Uterus (tissue), 4 donors: ENCODE measurements around the gene SUPT5H. TPM values are rescaled to one million over a fixed set of nuclear protein-coding genes. Genes with fewer than 3 reads are reported as not detected.
A peak's percentile ranks its signal among the peaks of the same experiment; 100 is the strongest.

ENCODE experiments used
- DNase-seq, 2 donors: peaks; one replicate each; pipeline ENCODE4 v3.0.0-alpha.2; 2019 to 2020
- H3K27ac ChIP-seq, 2 donors: fragments of 200-600 bp; sonication (generic); 1 replicate in 1 of 2; 2 replicates in 1 of 2; pipeline ENCODE4 v1.5.1; 2016 to 2018
- H3K27me3 ChIP-seq, 2 donors: fragments of 200-600 bp; sonication (generic); one replicate each; pipeline ENCODE4 v1.5.1; 2018 to 2019; ENCODE audit warnings: control low read depth in 1 of 2
- H3K36me3 ChIP-seq, 2 donors: fragments of 200-600 bp; sonication (generic); one replicate each; pipeline ENCODE4 v1.5.1; 2019; ENCODE audit warnings: control low read depth in 1 of 2
- H3K4me1 ChIP-seq, 2 donors: fragments of 200-600 bp; sonication (generic); one replicate each; pipeline ENCODE4 v1.5.1; 2018 to 2019; ENCODE audit warnings: control low read depth in 1 of 2
- H3K4me3 ChIP-seq, 2 donors: fragments of 200-600 bp; sonication (generic); 1 replicate in 1 of 2; 2 replicates in 1 of 2; pipeline ENCODE4 v1.5.1; 2018 to 2019; ENCODE audit warnings: mild to moderate bottlenecking in 1 of 2
- H3K9me3 ChIP-seq, 2 donors: fragments of 200-600 bp; sonication (generic); one replicate each; pipeline ENCODE4 v1.5.1; 2019; ENCODE audit warnings: control low read depth in 1 of 2
- POLR2A ChIP-seq, 2 donors: fragments of 450-650 bp; IDR thresholded peaks; one replicate each; pipeline ENCODE4 v1.6.1; 2016; ENCODE audit warnings: antibody characterized with exemption in 2 of 2, mild to moderate bottlenecking in 1 of 2, moderate library complexity in 1 of 2
- intact Hi-C: fragments of 100-400 bp; cut with DNase I; formaldehyde crosslinking; loops from one replicate; pipeline ENCODE4 v1.15.1; 2023; ENCODE audit warnings: low total_unique reads
- total RNA-seq, 4 donors: library from RNA; depleted of rRNA in 3 of 4; stranded (reverse); fragments of >200 nt in 3 of 4; gene quantifications; one replicate each; pipeline versions ENCODE4 v1.1.0 to v1.2.4, GENCODE V29; 2014 to 2023
- TF ChIP-seq, protein P1 (sequence below), 4 experiments: fragments of 200-600 bp in 2 of 4; fragments of 450-650 bp in 2 of 4; sonication (generic) in 2 of 4; IDR thresholded peaks; one replicate each; pipeline ENCODE4 v1.5.1; 2016 to 2019; ENCODE audit warnings: antibody characterized with exemption in 4 of 4, mild to moderate bottlenecking in 2 of 4, moderate library complexity in 1 of 4
- donor health status: DM: yes; HTN: yes; CAD: no.

SUPT5H gene
- total RNA-seq, 4 donors from 2014 or later = 11.8 to 119 (median 40.0) TPM

DNA sequence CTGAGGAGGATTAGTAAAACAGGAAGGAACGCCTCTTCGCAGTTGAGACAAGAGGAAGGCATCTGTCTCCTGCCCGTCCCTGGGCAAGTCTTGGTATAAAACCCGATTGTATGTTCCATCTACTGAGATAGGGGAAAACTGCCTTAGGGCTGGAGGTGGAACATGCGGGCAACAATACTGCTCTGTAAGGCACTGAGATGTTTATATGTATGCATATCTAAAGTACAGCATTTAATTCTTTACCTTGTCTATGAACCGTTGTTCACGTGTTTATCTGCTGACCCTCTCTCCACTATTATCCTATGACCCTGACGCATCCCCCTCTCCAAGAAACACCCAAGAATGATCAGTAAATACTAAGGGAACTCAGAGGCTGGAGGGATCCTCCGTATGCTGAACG, 34.5 kb downstream of the SUPT5H start:
- peaks cover 0 to 7% of the 10 kb centered on the region in 2 donors for H3K4me1 ChIP-seq
- TF ChIP-seq POLR2A (IDR thresholded peaks at IDR 0.05) = no peak
- TF ChIP-seq, protein P1, sequence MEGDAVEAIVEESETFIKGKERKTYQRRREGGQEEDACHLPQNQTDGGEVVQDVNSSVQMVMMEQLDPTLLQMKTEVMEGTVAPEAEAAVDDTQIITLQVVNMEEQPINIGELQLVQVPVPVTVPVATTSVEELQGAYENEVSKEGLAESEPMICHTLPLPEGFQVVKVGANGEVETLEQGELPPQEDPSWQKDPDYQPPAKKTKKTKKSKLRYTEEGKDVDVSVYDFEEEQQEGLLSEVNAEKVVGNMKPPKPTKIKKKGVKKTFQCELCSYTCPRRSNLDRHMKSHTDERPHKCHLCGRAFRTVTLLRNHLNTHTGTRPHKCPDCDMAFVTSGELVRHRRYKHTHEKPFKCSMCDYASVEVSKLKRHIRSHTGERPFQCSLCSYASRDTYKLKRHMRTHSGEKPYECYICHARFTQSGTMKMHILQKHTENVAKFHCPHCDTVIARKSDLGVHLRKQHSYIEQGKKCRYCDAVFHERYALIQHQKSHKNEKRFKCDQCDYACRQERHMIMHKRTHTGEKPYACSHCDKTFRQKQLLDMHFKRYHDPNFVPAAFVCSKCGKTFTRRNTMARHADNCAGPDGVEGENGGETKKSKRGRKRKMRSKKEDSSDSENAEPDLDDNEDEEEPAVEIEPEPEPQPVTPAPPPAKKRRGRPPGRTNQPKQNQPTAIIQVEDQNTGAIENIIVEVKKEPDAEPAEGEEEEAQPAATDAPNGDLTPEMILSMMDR (IDR thresholded peaks at IDR 0.05) = no peak
- no peaks in the 10 kb centered on the region for H3K36me3 ChIP-seq
- intact Hi-C loops = loop anchor here (10.0 kb wide), 1 partner anchor 55 kb away; the partner anchor contains the start of gene EID2B
- DNase-seq = no peak
- H3K4me3 ChIP-seq = peak overlapping the region; percentile 81 to 97
- H3K27ac ChIP-seq = peak overlapping the region; percentile 83 to 88
- no peaks in the 10 kb centered on the region for H3K9me3 ChIP-seq
- no peaks in the 10 kb centered on the region for H3K27me3 ChIP-seq

DNA sequence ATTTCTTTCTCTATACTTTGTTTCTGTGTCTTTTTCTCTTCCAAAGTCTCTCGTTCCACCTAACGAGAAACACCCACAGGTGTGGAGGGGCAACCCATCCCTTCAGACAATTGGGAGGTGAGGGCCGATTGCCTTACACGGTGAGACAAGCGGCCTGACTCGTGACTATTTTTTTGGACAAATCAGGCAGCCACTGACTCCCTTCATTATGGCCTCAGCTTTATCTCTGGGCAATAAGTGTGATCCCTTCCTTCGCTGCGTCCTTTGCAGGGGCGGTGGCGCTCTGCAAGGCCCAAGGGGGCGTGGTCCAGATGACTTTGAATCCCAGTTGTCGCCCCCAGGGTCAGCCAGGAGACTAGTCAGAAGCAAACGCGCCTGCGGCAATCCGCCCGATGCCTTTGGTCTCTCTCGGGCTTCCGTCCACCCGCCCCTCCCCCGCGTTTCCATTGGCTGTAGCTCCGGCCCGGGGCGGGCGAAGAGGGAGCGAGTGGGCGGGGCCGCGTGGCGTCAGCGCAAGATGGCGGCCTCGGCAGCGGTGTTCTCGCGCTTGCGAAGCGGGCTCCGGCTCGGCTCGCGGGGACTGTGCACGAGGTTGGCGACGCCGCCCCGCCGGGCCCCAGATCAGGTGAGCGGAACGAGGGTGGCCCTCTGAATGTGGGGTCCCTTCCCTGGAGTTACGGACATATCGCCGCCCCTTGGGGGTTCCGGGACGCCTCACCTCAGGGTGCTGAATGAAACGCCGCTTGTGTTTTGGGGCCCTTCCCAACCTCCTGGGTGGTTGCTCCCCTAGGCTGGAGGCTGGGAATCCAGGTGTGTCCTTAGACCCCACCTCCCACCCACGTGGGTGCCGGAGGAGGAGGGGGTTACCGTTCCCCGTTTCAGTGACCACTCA, 35.2 kb downstream of the SUPT5H start, which contains the start of gene TIMM50:
TIMM50 (plus strand) TSS at position 502 of the 892 bp plus-strand sequence; CDS start at position 518, 16 bp downstream.
- peak within 1 kb of the TSS; percentile 83 to 88 for H3K27ac ChIP-seq
- peak; percentile 96 for DNase-seq
- H3K4me3 ChIP-seq = peak within 1 kb of the TSS; percentile 81 to 97
- intact Hi-C loops = no loop called here
- TF ChIP-seq, protein P1 (IDR thresholded peaks at IDR 0.05) = peak in 2 of 4 experiments; percentile 3 to 28
- peak; percentile 54 to 79 for TF ChIP-seq POLR2A (IDR thresholded peaks at IDR 0.05)
- H3K4me1 ChIP-seq = peaks cover 0 to 7% of the 10 kb centered on the region in 2 donors
- no peaks in the 10 kb centered on the region for H3K36me3 ChIP-seq
- no peaks in the 10 kb centered on the region for H3K27me3 ChIP-seq
- H3K9me3 ChIP-seq = no peaks in the 10 kb centered on the region

DNA sequence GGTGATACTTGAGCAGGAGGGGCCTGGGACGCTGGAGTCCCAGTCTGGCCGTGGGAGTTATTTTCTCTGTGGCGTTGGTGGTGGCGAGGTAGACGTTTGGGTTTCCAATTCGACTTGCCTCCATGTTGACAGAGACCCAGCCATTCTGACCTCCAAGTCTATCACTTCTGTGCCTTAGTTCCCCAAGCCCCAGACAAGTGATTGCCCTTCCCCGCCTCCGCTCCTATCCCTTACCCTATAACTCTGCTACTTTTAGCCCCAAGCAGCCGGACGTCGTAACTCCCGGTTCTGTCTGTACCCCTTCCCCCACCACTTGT, 35.8 kb downstream of the SUPT5H start:
- no peaks in the 10 kb centered on the region for H3K36me3 ChIP-seq
- H3K4me3 ChIP-seq = peak overlapping the region; percentile 81 to 97
- TF ChIP-seq, protein P1 (IDR thresholded peaks at IDR 0.05) = no peak
- TF ChIP-seq POLR2A (IDR thresholded peaks at IDR 0.05) = no peak
- no peaks in the 10 kb centered on the region for H3K9me3 ChIP-seq
- no peaks in the 10 kb centered on the region for H3K27me3 ChIP-seq
- peak overlapping the region; percentile 83 to 88 for H3K27ac ChIP-seq
- H3K4me1 ChIP-seq = peaks cover 0 to 7% of the 10 kb centered on the region in 2 donors
- DNase-seq = no peak
- intact Hi-C loops = no loop called here

DNA sequence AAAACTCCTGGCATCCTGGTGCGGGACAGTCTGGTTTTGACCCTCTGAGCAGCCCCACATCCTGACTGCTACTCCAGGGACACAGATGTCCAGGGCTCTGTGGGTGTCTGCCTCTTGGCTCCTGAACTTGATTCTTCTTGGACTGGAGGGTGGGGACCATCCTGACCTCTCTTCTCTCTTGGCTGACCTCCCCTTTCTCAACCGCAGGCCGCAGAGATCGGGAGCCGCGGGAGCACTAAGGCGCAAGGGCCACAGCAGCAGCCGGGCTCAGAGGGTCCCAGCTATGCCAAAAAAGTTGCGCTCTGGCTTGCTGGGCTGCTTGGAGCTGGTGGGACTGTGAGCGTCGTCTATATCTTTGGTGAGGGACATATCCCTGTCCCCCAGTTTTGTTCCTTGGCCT, 36.3 kb downstream of the SUPT5H start:
- Histone ChIP-seq H3K4me1 (peaks cover 0 to 7% of the 10 kb centered on the region in 2 donors), H3K4me3 (peak overlapping the region; percentile 81 to 97), H3K9me3 (no peaks in the 10 kb centered on the region), H3K27ac (no peak overlapping the region), H3K27me3 (no peaks in the 10 kb centered on the region), H3K36me3 (no peaks in the 10 kb centered on the region)
- TF ChIP-seq, protein P1 (IDR thresholded peaks at IDR 0.05) = no peak
- no peak for TF ChIP-seq POLR2A (IDR thresholded peaks at IDR 0.05)
- intact Hi-C loops = no loop called here
- no peak for DNase-seq

DNA sequence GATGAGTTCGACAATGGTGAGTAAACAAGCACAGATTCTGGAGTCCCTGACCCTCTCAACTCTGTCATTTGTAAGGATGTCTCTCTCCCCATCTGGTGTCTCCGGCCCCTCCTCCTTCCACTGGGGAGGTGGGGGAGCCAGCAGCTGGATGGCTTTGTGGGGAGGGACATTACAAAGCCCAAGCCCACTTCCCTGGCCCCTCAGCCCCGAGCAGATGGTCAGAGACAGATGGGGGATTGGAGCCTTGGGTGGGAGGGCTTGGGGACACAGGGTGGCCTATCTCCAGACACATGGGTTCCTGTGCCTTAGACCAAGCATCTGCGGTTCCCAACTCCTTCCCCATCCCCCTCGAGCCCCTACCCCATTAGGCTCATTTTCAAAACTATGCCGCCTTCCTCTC, 37.8 kb downstream of the SUPT5H start:
- Histone ChIP-seq H3K27ac (no peak overlapping the region), H3K4me1 (peaks cover 0 to 7% of the 10 kb centered on the region in 2 donors), H3K4me3 (no peak overlapping the region), H3K36me3 (no peaks in the 10 kb centered on the region), H3K9me3 (no peaks in the 10 kb centered on the region), H3K27me3 (no peaks in the 10 kb centered on the region)
- no peak for DNase-seq
- intact Hi-C loops = no loop called here
- TF ChIP-seq POLR2A (IDR thresholded peaks at IDR 0.05) = no peak
- TF ChIP-seq, protein P1 (IDR thresholded peaks at IDR 0.05) = no peak
